Stimulated activated CD4-positive, alpha-beta T cell treated with anti-CD3 and anti-CD28 coated beads, Interleukin-15, amount 100 ng/mL, for 24 hours (primary cell): ENCODE results near the gene TCL1B.
"Not testable (repeated sequence)": the region's sequence is repeated elsewhere in the genome, so short reads cannot be mapped to it uniquely, and the experiment has no call there.

Source experiments
- DNase-seq: peaks from one replicate; pipeline ENCODE4 v3.0.0-alpha.2; 2020

TCL1B gene, protein sequence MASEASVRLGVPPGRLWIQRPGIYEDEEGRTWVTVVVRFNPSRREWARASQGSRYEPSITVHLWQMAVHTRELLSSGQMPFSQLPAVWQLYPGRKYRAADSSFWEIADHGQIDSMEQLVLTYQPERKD

DNA sequence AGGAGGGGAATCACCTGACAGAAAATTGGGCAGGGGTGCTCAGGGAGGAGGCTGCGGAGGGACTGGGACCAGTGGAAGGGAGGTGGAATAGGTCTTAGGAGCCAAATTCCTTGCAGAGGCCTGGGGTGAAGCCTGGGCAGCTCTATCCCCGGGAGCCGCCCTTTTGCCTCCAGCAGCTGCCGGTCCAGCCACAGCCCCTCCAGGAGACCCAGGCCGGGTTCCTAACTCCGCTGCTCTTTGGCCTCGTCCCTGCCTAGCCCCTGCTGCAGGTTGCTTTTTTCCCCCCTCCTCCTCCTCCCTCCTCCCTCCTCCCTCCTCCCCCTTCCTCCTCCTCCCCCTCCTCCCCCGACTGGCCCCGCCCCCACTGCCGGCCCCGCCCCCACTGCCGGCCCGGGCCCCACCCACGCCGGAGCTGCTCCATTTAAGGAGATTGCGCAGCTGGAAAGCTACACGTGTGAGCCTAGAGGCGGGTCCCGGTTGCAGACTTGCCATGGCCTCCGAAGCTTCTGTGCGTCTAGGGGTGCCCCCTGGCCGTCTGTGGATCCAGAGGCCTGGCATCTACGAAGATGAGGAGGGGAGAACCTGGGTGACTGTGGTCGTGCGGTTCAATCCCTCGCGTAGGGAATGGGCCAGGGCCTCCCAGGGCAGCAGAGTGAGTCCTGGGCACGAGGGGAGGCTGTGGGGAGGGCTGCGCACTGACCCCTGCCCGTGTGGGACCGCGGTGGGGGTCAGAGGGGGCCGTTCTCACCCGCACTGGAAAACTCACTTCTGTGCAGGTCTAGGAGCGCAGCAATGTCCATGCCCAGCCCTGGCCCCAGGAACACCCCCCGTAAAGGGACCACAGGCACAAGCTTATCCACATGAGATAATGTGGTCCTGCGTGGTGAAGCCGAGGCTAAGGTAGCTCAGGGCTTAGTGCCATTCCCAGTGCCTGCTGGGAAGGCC lies at the start of gene TCL1B:
Gene TCL1B (plus strand): TSS at position 449 of the 945 bp plus-strand sequence. CDS start 42 bp downstream, at position 491.
- no peak for DNase-seq

DNA sequence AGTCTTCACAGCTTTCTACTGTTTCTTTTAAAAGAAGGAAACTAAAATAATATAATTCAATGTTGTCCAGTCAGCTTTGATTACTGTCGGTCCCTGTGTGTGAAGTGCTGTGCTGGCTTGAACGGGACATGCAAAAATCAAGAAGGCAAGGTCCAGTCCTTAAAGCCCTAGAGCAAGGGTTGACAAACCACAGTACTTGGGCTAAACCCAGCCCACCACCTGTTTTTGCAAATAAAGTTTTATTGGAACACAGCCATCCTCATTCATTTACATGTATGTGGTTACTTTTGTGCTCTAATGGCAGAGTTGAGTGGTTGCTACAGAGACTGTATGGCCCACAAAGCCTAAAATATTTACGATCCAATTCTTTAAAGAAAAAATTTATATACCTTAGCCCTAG lies 41.2 kb upstream of the TCL1B start:
- DNase-seq, result no peak

DNA sequence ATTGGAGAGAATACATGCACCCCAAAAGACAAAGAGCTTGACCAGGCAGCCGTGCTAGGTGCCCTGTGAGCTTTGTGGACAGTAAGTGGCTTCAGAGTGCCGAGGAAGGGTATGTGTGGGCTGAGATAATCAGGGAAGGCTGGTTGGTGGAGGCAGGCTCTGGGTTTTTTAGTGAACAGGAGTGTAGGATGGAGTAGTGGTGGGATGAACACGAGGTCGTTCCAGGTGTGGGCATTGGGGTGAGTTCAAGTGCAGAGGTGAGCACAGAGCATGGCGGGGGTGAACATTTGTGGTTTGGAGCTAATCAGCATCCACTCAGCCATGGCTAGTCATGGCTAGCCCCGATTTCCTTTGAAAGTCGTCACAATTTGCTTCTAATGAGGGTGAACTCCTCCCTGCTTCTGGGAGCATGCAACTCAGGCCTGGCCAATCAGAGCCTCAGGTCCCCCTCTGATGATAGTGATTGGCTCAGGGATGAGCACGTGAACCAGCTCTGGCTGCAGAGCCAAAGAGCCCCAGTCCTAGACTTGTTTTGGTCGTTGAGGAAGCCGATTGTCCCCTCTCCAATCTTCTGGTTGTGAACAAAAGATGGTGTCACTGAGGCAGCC lies 40.7 kb upstream of the TCL1B start:
- DNase-seq, result no peak

DNA sequence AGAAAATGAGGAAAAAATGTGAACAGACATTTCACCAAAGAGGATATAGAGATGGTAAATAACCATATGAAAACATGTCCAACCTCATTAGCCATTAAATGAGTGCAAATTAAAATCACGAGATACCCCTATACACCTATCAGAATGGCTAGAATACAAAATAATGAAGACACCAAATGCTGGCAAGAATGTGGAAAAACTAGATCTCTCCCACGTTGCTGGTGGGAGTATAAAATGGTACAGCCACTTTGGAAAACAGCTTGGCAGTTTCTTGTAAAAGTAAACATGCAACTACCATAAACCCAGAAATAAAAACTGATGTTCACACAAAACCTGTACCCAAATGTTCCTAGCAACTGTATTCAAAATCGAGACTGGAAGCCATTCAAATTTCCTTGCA lies 38.3 kb upstream of the TCL1B start:
- no peak for DNase-seq

DNA sequence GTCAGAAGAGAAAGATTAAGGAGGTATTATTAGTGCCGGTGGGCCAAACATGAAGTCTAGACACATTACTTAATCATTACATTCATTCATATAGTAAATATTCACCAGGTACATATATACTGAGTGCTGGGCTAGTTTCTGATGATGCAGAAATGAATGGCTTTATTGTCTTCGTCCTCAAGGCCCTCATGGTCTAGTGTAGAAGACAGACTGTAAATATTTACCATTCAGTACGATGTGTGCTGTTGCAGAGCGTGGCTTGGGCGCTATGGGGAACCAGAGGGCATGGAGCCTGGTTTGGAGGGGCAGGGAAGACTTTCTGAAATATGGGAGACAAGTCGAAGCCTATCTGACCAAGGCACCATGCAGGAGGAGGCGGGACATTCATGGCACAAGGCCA lies 37.0 kb upstream of the TCL1B start:
- DNase-seq, result no peak

DNA sequence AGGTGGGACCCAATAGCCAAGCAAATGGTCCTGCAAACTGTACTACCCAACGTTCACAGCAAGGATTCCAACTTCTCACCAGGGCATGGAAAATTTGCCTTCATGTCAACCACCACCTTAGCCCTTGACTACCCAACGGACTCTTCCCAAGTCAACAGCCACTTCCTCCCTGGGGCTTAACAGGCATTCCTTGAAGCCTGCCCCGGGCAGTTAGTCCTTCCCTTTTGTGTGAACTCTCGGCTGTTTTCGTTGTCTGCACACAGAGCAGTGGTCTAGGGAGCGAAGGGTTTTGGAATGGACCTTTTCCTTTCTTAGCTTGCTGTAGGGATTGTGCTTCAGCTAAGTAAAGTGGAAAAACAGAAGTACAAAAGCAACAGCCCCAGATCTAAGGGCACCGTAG lies 35.2 kb upstream of the TCL1B start:
- DNase-seq, result no peak

DNA sequence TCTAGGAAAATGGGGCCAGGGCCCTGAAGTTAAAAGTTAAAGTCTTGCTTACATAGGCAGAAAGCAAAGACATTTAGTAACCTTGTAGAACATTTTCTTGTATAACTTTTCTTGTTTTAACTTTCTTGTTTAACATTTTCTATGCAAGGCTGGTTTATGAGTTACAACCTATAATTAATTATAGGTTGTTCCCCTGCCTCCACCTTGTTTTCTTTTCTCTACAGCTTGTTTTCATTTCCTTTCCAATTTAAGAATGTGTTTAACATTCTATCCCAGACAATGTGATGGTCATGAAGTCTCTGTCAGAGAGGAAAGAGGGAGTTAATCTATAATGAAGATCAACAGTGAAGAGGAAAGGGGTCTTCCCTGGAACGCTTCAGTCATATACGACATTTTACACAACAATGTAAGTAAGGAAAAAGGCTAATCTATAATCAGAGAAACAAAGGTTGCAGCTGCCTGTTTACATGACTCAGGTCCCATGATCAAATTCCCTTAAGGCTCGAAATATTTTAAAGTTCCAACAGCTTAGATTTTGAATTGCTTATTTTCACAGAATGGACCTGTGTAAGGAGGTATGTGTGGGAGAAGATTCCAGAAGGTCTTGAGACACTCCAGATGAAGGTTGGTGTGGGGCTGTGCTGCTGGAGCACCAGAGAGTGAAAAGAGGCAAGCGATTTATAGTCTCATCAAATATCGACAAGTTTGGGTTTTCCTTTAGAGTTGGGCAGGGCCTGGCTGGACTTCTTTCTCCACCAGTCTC lies 34.2 kb upstream of the TCL1B start:
- DNase-seq, result no peak

DNA sequence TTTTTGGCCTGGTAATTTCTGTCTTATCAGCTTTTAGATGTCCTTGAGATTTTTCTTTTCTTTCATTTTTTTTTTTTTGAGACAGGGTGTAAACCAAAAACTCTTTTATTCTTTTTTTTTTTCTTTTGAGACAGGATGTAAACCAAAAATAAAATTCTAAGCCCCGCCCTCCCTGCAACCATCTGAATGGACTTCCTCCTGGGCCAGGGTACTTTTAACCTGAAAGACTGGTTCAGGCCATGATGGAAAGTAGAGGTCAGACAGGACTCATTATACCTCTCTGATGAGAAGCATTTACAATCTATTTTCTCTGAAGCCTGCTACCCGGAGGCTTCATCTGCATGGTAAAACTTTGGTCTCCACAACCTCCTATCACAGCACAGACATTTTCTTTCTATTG lies 33.5 kb upstream of the TCL1B start:
- no peak for DNase-seq

DNA sequence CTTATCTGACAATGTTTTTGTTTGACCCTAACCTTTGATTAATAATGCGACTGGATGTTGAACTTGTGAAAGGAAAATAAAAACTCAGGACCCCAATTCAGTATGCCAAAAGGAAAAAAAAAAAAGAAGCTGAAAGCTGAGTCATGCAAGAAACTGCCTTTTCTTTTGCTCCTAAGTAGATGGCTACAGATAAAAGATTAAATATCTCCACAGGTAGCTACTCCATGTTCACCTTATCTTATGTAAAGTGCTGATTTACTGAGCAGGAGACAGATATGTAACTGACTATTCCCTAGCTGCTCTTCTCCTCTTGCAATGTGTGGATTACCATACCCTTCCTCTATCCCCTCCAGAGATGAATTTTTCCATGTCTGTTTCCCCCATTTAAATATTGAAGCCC lies 30.8 kb upstream of the TCL1B start:
- no peak for DNase-seq

DNA sequence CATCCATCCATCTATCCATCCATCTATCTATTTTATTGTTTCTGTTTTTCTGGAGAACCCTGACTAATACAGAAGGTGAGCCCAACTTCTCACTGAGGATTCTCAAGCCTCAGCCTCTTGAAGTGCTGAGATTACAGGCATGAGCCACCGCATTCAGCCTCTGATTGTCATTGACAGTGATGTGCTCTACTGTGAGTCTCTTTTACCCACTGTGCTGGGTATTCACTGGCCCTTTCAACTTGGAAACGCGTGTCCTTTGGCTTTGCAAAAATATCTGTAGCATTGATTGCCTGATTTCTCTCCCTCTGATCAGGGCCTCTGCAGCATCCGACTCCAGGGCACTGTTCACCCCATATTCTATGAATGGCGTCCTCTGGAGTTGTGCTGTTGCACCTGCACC lies 29.6 kb upstream of the TCL1B start:
- DNase-seq, result no peak

DNA sequence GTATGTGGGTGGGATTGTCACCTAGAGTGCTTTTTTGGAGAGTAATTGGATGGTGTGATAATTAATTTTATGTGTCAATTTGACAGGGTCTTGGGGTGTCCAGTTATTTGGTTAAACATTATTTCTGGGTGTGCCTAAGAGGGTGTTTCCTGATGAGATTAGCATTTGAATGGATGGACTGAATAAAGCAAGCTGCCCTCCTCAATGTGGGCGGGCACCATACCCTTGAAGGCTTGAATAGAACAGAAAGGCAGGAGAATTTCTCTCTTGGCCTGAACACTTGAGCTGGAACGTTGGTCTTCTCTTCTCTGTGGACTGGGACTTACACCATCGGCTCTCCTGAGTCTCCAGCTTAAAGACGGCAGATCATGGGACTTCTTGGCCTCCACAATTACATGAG lies 28.8 kb upstream of the TCL1B start:
- no peak for DNase-seq

DNA sequence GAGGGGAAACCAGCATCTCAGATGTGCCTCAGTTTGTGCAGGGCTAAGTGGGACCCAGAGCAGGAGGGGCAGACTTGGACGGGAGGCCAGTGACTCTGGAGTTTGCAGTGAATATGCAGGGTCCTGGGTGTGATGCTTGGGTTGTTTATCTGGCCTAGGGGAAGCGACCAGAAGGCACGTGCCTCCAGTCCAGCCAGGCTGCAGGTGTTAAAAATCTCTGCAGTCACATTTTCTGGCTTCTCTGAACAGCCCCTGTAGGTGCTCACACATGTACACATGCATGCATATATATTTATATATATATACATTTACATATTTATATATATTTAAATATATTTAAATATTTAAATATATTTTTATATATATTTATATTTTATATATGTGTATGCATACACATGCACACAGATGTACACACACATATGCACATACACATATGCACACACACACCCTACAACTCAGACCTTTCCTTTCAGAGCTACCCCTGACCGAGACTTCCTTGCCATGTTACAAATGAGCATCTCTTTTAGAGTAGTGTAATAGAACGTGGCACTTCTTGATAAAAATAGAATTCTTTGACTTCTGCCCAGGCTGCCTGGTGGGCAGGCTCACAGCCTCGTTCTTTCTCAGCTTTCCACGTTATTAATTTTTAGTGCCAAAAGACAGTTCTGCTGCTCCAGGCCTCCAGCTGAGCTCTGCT lies 26.8 kb upstream of the TCL1B start:
- no peak for DNase-seq

DNA sequence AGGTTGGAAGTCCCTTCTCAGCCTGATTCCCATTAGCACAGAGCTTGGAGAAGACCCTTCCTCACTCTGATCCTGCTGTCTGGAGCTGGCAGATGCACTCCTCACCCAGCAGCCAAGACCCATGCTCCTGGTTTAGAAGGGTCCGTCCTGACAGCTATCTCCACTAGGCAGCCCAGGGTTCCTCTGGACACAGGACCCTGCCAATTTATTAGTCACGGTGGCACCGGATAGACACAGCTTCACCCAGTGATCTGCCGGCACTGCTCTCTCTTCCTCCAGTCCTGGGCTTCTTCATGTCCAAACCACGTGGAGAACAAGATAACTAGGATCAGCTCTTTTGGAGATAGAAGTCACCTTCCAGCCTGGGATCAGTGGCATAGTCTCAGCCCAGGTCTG lies 26.2 kb upstream of the TCL1B start:
- DNase-seq, result no peak

DNA sequence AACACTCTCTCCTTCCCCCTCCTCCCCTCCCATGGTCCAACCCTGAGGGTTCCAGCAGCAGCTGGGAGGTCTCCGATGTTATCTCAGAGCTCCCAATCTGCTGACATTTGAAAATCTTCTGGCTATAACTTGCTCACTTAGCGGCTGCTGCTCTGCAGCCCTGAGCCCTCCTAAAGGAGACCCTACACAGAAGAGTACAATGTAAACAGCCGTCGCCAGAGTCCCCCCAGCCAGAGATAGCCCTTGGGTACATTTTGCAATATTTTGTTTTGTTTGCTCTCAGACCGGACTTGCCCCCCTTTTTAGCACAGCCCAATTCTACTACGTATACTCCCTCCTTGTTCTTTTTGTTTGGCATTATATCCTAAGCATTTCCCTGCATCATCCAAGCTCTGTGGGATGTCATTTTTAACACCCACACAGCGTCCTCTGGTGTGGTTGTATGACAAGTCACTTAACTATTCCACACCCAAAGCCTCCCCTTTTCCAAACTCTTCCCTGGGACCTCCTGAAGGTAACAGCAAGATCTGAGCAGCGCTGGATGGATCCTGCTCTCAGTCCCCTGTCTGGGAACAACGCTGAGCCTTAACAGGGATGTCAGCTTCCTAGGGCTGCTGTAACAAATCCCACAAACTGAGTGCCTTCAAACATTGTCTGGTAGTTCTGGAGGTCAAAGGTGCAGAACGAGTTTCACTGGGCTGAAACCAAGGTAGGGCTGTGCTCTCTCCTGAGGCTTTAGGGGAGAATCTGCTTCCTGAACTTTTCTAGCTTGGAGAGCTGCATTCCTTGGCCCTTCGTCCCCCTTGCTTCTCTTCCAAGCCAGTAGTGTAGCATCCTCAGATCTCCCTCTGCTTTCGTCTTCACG lies 25.3 kb upstream of the TCL1B start:
- DNase-seq, result no peak

DNA sequence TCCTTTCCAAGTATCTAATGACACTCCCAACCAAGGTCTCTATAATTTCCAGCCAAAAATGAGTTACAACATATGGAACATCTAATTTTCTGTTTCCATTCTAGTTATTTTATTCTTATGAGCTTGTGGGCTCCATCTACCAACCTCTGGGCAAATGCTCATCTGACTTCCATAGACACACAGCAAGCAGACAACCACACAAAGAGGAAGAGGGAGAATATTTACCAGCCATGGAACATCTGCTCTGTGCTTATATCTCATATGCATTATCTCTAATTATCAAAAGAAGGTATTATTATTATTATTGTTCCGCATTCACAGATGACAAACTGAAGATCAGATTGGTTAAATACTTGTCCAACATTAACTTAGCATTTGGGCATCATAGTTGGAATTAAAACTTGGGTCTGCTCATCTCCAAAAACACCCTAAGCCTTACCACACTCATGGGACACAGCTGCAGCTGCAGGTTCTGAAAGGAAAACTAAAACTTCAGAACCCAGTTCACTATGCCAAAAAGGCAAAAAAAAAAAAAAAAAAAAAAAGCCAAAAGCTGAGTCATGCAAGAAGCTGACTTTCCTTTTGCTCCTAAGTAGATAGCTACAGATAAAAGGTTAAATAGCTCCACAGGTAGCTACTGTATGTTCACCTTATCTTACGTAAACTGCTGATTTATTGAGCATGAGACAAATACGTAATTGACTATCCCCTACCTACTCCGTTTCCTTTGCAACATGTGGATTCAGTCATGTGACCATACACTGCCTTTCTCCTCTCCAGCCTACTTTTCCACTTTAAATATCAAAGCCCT lies 23.6 kb upstream of the TCL1B start:
- no peak for DNase-seq

DNA sequence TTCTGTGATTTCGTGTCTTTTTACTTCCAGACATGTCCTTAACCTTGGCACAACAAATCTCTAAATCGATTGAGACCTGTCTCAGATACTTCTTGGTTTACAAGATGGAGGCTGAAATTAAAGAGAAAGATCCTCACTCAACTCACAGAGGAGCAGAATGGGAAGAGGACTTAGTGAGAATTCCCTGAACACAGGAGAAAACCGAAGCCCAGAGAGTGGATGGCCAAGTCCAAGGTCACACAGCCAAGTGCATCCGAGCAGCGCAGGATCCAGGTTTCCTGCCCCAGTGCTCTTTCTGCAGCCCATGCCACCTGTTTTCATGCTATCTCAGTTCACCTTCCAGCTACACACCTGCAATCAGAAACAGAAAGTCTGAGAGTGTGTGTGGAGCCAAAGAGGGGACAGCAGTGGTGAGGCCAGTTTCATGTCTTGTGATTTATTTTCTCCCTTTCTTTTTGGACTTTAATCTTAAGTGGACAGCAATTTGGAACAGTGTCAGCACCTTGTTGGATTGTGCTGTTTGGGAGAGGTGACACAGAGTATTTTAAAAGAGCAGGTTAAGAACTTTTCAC lies 22.9 kb upstream of the TCL1B start:
- DNase-seq, result no peak

DNA sequence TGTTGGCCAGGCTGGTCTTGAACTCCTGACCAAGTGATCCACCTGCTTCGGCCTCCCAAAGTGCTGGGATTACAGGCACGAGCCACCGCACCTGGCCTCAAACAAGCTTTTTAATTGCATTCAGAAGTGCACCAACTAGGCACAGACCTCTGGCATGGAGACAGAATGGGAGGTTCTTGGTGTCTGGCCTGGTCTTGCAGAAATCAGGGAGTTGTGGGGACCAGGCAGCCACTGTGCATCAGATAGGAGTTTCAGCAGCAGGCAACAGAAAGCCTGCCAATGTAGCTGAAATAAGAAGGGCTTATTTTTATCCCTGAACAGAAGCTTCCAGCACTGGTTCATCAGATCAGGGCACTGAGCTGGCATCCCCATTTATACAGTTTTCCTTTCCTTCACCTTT lies 22.2 kb upstream of the TCL1B start:
- no peak for DNase-seq

DNA sequence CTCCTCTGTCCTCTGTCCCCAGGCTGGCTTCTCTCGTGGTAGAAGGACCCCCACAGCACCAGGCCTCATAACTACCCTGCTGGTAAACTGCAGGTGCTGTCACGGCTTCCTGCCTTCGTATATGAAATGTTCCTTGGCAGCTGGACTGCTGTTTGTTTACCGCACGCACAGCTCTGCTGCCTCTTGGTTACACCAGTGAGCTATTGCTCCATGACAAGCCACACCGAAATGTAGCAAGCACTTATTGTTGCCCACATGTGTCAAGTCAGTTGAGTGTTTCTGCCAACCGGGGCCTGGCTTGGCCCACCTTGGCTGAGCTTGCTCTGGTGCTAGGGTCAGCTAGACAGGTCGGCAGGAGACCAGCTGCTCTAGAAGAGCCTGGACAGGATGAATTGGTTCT lies 21.7 kb upstream of the TCL1B start:
- DNase-seq, result no peak

DNA sequence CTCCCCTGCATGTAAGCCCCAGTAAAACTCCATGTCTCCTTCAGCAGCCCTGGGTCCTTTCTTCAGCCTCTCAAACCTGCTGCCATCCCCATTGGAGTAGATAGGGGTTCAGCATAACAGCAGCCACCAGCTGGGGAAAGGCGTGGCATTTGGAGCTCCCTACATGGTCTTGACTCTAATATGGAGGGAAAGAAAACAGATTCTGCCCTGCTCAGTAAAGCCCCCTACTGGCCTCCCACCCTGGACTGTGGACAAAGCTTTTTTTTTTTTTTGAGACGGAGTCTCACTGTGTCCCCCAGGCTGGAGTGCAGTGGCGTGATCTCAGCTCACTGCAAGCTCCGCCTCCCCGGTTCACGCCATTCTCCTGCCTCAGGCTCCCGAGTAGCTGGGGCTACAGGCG lies 20.7 kb upstream of the TCL1B start:
- DNase-seq, result not testable (repeated sequence)

DNA sequence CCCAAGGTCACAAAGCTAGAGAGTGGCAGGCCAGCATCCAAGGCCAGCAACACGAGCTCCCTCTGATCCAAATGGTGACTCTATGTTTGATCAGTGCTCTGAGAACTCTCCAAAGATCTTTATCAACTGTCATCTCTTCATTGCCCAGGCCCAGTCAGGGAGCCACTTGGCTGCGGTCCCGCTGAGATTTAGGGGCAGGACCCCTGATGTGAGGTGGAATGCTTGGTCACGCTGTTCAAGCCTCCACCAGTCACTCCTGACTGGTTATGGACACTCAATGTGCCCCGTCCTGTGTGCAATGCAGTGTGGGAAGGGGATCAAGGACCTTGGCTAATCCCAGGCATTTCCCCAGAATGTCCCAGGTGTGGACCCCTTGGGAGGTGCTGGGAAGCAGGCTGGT lies 19.8 kb upstream of the TCL1B start:
- no peak for DNase-seq
